Nephron progenitor cell (in vitro differentiated cells): ENCODE data around the gene NEMP1.

Experiments used
- DNase-seq: peaks from one replicate; pipeline ENCODE4 v3.0.0; 2021
- H3K27ac Mint-ChIP-seq: 2 replicates; pipeline ENCODE4 v1.8.0; 2021; ENCODE audit warnings: mild to moderate bottlenecking, moderate library complexity, mixed read lengths
- H3K27me3 Mint-ChIP-seq: 2 replicates; pipeline ENCODE4 v1.8.0; 2021; ENCODE audit warnings: mild to moderate bottlenecking, low read depth, mixed read lengths; ENCODE audit not compliant: poor library complexity
- H3K36me3 Mint-ChIP-seq: 2 replicates; pipeline ENCODE4 v1.8.0; 2021; ENCODE audit warnings: low read depth, mixed read lengths
- H3K4me1 Mint-ChIP-seq: 2 replicates; pipeline ENCODE4 v1.8.0; 2021; ENCODE audit warnings: mixed read lengths
- H3K4me3 Mint-ChIP-seq: 2 replicates; pipeline ENCODE4 v1.8.0; 2021; ENCODE audit warnings: mild to moderate bottlenecking, moderate library complexity, mixed read lengths
- H3K9me3 Mint-ChIP-seq: 2 replicates; pipeline ENCODE4 v1.8.0; 2021; ENCODE audit warnings: mild to moderate bottlenecking, moderate library complexity, mixed read lengths
- CTCF ChIP-seq: fragments of 200-600 bp; sonication (generic); IDR thresholded peaks from 2 replicates; pipeline ENCODE4 v1.5.0; 2021; ENCODE audit warnings: antibody characterized with exemption

The NEMP1 gene

GRCh38 chr12:57093415-57094207 is 15.0 kb upstream of the NEMP1 start:
- H3K4me1 Mint-ChIP-seq: peaks cover 67% of the 10 kb centered on the region
- H3K9me3 Mint-ChIP-seq: no peaks in the 10 kb centered on the region
- H3K4me3 Mint-ChIP-seq: peak overlapping the region; percentile 72

GRCh38 chr12:57092876-57093414 is 14.4 kb upstream of the NEMP1 start:
- TF ChIP-seq CTCF: no peak
- Mint-ChIP-seq H3K27me3 (no peaks in the 10 kb centered on the region), H3K4me1 (peaks cover 72% of the 10 kb centered on the region), H3K27ac (peak overlapping the region; percentile 95), H3K4me3 (peak overlapping the region; percentile 72), H3K36me3 (peaks cover 44% of the 10 kb centered on the region), H3K9me3 (no peaks in the 10 kb centered on the region)
- DNase-seq: no peak

More at GRCh38 chr12:57093415-57094207, 15.0 kb upstream of the NEMP1 start:
- DNase-seq: peak; percentile 76
- Mint-ChIP-seq H3K27ac (peak overlapping the region; percentile 99), H3K36me3 (peaks cover 45% of the 10 kb centered on the region), H3K27me3 (no peaks in the 10 kb centered on the region)
- peak; percentile 59 for TF ChIP-seq CTCF

GRCh38 chr12:57092529-57092862 is 13.9 kb upstream of the NEMP1 start:
- no peaks in the 10 kb centered on the region for H3K9me3 Mint-ChIP-seq
- peaks cover 44% of the 10 kb centered on the region for H3K36me3 Mint-ChIP-seq
- no peaks in the 10 kb centered on the region for H3K27me3 Mint-ChIP-seq
- H3K27ac Mint-ChIP-seq: peak overlapping the region; percentile 95
- peak overlapping the region; percentile 72 for H3K4me3 Mint-ChIP-seq
- no peak for DNase-seq
- H3K4me1 Mint-ChIP-seq: peaks cover 74% of the 10 kb centered on the region
- TF ChIP-seq CTCF: no peak

- Mint-ChIP-seq H3K27ac (peak overlapping the region; percentile 95), H3K27me3 (no peaks in the 10 kb centered on the region), H3K4me3 (peak overlapping the region; percentile 72), H3K36me3 (peaks cover 39% of the 10 kb centered on the region), H3K9me3 (no peaks in the 10 kb centered on the region), H3K4me1 (peaks cover 75% of the 10 kb centered on the region)
- TF ChIP-seq CTCF: no peak
- DNase-seq: no peak
These were observed 13.3 kb upstream of the NEMP1 start for GRCh38 chr12:57091638-57092528.

- Mint-ChIP-seq H3K27ac (no peak overlapping the region), H3K9me3 (no peaks in the 10 kb centered on the region), H3K36me3 (peaks cover 33% of the 10 kb centered on the region), H3K27me3 (no peaks in the 10 kb centered on the region), H3K4me1 (peaks cover 78% of the 10 kb centered on the region), H3K4me3 (peak overlapping the region; percentile 98)
- no peak for DNase-seq
- no peak for TF ChIP-seq CTCF
These were observed 12.5 kb upstream of the NEMP1 start for GRCh38 chr12:57090924-57091637.
